DND-41 (cell line): ENCODE results near the gene RPL32.

ENCODE experiments used
- CTCF ChIP-seq: IDR thresholded peaks from 2 replicates; pipeline ENCODE4 v1.5.1; 2012; ENCODE audit warnings: borderline replicate concordance, low read length, moderate library complexity, mild to moderate bottlenecking; ENCODE audit not compliant: poor library complexity, severe bottlenecking; ENCODE audit errors: extremely low read depth
- EZH2 ChIP-seq: IDR thresholded peaks from 3 replicates; pipeline ENCODE4 v1.6.1; 2012; ENCODE audit warnings: borderline replicate concordance, low read depth, mild to moderate bottlenecking, moderate library complexity, low read length, inconsistent platforms; ENCODE audit not compliant: severe bottlenecking

GRCh38 chr3:12865271-12865670 is 23.9 kb upstream of the RPL32 start:
- TF ChIP-seq CTCF, result no peak
- no peak for TF ChIP-seq EZH2
